NCI-H1092 treated with DMSO at 0.1 percent for 48 hours (cell line): ENCODE data around the gene TMEM223.
"Not testable (repeated sequence)": the region's sequence is repeated elsewhere in the genome, so short reads cannot be mapped to it uniquely, and the experiment has no call there.

Experiments used
- DNase-seq: peaks from one replicate; lab custom pipeline; 2025; lab: John Stamatoyannopoulos, UW

TMEM223 gene

DNA sequence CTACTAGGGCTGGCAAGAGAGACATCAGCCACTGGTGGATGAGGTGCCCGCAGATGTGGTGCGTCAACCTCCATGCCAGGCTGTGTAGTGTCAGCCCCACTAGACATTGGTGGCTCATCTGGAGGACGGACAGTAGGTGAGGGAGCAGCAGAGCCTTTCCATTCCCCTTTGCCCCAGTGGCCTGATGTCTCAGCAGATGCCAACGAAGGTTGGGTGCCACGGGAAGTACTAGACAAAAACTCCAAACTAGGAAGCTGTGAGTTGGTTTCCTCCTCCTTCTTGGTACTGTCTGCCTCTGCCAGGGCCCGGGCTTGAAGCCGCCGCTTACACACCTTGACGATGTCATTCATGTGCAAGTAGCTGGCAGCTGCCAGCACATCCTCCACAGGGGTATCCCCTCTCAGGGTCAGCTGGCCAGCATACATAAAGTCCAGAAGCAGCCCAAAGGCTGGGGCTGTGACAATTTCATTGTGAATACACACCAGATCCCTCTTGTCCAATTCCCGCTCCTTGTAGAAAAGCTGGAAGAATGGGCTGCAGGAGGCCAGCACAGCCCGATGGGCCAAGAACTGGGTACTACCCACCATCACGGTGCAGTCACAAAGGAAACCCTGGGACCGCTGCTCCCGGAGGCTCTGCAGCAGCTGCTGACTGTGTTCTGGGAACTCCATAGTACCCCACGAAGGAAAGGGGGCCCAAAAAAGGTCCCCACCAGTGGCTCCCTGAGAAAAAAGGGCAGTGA, 38.6 kb downstream of the TMEM223 start:
- no peak for DNase-seq

DNA sequence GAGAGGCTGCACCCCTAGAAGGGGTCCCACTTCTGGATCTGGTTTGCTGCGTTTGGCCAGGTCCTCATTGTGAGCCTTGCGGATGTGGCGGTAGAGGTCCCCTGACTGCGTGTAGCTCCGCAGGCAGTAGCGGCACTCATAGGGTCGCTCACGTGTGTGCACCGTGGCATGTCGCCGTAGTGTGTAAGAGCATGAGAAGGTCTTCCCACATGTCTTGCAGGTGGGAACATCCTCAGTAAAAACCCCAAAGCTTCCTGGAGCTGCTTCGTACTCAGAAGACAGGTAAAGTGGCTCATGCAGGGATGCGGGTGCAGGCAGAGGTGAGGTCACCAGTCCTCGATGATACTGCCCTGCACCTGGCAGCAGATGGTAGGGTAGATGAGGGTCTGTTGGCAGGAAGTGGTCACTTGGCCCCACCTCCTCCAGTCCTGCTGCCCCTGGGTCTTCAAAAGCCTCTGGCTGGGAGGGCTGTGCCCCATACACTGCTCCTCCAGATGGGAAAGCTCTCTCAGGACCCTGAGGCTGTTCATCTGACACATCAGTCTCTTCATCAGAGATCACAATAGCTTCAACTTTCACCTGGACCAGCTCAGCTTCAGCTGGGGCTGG, 39.5 kb downstream of the TMEM223 start:
- no peak for DNase-seq

DNA sequence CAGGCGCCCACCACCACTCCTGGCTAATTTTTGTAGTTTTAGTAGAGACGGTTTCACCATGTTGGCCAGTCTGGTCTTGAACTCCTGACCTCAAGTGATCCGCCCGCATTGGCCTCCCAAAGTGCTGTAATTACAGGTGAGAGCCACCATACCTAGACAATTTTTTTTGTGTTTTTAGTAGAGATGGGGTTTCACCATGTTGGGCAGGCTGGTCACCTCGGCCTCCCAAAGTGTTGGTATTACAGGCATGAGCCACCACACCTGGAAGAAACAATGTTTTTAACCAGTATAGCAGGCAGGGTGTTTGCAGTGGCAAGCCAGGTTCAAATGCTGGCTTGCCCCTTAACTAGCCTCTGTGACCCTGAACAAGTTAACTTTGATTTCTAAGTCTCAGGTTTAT, 41.9 kb downstream of the TMEM223 start:
- DNase-seq = not testable (repeated sequence)

DNA sequence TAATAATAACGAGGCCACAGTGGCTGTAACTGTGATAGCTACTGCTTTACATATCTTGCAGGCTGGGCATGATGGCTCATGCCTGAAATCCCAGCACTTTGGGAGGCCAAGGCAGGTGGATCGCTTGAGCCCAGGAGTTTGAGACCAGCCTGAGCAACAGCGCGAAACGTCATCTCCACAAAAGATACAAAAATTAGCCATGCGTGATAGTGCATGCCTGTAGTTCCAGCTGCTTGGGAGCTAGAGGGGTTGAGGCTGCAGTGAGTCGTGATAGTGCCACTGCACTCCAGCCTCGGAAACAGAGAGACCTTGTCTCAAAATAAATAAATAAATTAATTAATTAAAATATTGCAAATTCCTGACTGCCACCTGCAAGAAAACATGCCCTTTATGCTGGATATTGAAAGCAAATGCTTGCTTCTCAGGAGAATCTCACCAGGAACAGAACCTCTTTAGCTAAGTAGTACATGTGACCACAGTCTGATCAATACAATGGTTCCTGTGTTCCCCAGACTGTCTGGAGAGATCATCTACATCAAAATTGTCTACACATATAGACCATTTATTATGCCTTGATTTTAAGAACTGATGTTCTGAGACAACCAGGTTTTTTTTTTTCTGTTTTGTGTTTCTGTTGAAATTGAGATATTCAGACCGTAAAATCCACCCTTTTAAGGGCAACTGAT, 44.2 kb downstream of the TMEM223 start:
- no peak for DNase-seq
